ENCODE data around the gene ZNF837. TPM values are rescaled to one million over a fixed set of nuclear protein-coding genes. Genes with fewer than 3 reads are reported as not detected.
A peak's percentile ranks its signal among the peaks of the same experiment; 100 is the strongest.

The ZNF837 gene
- total RNA-seq, 1 experiment from 2014 or later: 1.6 TPM

DNA sequence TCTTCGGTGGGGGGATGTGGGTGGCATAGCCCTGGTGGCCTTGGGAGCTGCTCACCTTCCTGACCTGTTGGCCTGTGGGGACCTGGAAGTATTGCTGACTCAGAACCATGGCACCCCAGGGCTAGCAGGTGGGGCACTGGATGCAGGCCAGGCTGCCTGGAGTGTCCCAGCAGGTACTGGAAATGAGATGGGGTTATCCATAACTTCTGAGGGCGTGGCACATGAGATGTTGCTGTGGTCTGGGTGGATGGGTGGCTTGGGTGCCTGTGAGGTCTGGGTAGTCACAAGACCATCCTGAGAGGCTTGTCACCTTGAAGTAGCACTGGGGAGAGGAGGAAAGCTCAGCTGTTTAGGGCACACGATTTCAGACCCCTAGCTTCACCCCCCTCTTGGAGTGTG lies 14.0 kb upstream of the ZNF837 start:
- peaks cover 17% of the 10 kb centered on the region for H3K4me1 ChIP-seq (ENCODE audit: control insufficient read depth, insufficient read depth, low read length)
- H3K36me3 ChIP-seq (ENCODE audit: control insufficient read depth, insufficient read depth, low read length): peaks cover 16% of the 10 kb centered on the region
- peak; percentile 10; the same call in 1 of the 2 replicates for ATAC-seq
- no TSS peak for BruUV-seq (replicated peaks)
- no peak overlapping the region for H3K4me3 ChIP-seq (ENCODE audit: low read depth in 2 of 2, low read length in 2 of 2)
- TF ChIP-seq, protein P1, sequence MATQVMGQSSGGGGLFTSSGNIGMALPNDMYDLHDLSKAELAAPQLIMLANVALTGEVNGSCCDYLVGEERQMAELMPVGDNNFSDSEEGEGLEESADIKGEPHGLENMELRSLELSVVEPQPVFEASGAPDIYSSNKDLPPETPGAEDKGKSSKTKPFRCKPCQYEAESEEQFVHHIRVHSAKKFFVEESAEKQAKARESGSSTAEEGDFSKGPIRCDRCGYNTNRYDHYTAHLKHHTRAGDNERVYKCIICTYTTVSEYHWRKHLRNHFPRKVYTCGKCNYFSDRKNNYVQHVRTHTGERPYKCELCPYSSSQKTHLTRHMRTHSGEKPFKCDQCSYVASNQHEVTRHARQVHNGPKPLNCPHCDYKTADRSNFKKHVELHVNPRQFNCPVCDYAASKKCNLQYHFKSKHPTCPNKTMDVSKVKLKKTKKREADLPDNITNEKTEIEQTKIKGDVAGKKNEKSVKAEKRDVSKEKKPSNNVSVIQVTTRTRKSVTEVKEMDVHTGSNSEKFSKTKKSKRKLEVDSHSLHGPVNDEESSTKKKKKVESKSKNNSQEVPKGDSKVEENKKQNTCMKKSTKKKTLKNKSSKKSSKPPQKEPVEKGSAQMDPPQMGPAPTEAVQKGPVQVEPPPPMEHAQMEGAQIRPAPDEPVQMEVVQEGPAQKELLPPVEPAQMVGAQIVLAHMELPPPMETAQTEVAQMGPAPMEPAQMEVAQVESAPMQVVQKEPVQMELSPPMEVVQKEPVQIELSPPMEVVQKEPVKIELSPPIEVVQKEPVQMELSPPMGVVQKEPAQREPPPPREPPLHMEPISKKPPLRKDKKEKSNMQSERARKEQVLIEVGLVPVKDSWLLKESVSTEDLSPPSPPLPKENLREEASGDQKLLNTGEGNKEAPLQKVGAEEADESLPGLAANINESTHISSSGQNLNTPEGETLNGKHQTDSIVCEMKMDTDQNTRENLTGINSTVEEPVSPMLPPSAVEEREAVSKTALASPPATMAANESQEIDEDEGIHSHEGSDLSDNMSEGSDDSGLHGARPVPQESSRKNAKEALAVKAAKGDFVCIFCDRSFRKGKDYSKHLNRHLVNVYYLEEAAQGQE (IDR thresholded peaks at IDR 0.05; ENCODE audit: insufficient read depth in 1 of 2, low read depth in 2 of 2, low read length in 1 of 2): no peak
- TF ChIP-seq SIN3A (IDR thresholded peaks at IDR 0.05; ENCODE audit: borderline replicate concordance, insufficient read depth, low read depth, low read length): peak; percentile 14; the same call in 1 of the 2 replicates
- ChIA-PET POLR2A (interaction anchor here (0.6 kb wide), 1 partner anchor 733 kb away, joined by 3 read pairs; no protein-coding TSS in a partner anchor), CTCF (no interaction called here)
- H3K27ac ChIP-seq (ENCODE audit: low read length): no peak overlapping the region
- intact Hi-C loops (cut with micrococcal nuclease; ENCODE audit: unreplicated experiment): no loop called here
- in situ Hi-C loops (cut with HindIII; ENCODE audit: low pct_unique_long_range_greater_than_20kb, low sequenced_read_pairs): no loop called here
- DNase-seq (ENCODE audit: low read depth, low spot score): no peak
- H3K27me3 ChIP-seq (ENCODE audit: control insufficient read depth, insufficient read depth, low read length): no peaks in the 10 kb centered on the region
- H3K9me3 ChIP-seq (ENCODE audit: control insufficient read depth, insufficient read depth, low read depth, low read length): no peaks in the 10 kb centered on the region

- H3K36me3 ChIP-seq (ENCODE audit: control insufficient read depth, insufficient read depth, low read length): peaks cover 23% of the 10 kb centered on the region
- H3K4me1 ChIP-seq (ENCODE audit: control insufficient read depth, insufficient read depth, low read length): peaks cover 23% of the 10 kb centered on the region
- in situ Hi-C loops (cut with HindIII; ENCODE audit: low pct_unique_long_range_greater_than_20kb, low sequenced_read_pairs) (no loop called here), intact Hi-C loops (cut with micrococcal nuclease; ENCODE audit: unreplicated experiment) (no loop called here)
- no peak for DNase-seq (ENCODE audit: low read depth, low spot score)
- no peak for TF ChIP-seq SIN3A (IDR thresholded peaks at IDR 0.05; ENCODE audit: borderline replicate concordance, insufficient read depth, low read depth, low read length)
- TF ChIP-seq, protein P1 (IDR thresholded peaks at IDR 0.05; ENCODE audit: insufficient read depth in 1 of 2, low read depth in 2 of 2, low read length in 1 of 2): no peak
- TF ChIP-seq CTCF (IDR thresholded peaks at IDR 0.05): no peak
- no peak for TF ChIP-seq TCF7L2 (IDR thresholded peaks at IDR 0.05; ENCODE audit: low read depth, low read length)
- TF ChIP-seq POLR2AphosphoS5 (IDR thresholded peaks at IDR 0.05; ENCODE audit: low read depth, low read length): no peak
- no peak for ATAC-seq
- H3K9me3 ChIP-seq (ENCODE audit: control insufficient read depth, insufficient read depth, low read depth, low read length): no peaks in the 10 kb centered on the region
- H3K27ac ChIP-seq (ENCODE audit: low read length): no peak overlapping the region
- CTCF ChIA-PET: no interaction called here
- BruUV-seq (replicated peaks): no TSS peak
- no peaks in the 10 kb centered on the region for H3K27me3 ChIP-seq (ENCODE audit: control insufficient read depth, insufficient read depth, low read length)
- H3K4me3 ChIP-seq (ENCODE audit: low read depth in 2 of 2, low read length in 2 of 2): no peak overlapping the region
- POLR2A ChIA-PET: no interaction called here
Measured at GRCh38 chr19:58393725-58394033, 12.8 kb upstream of the ZNF837 start.
